Thyroid gland (tissue), 4 donors: ENCODE measurements around the gene TRABD2A.

ENCODE experiments used
- POLR2A ChIP-seq, 2 donors: fragments of 450-650 bp; IDR thresholded peaks; one replicate each; pipeline ENCODE4 v1.6.1; 2017; ENCODE audit warnings: antibody characterized with exemption in 2 of 2, mild to moderate bottlenecking in 2 of 2, moderate library complexity in 1 of 2
- TF ChIP-seq, protein P1 (sequence below), 6 experiments: fragments of 200-600 bp in 3 of 6; fragments of 450-650 bp in 3 of 6; sonication (generic) in 3 of 6; IDR thresholded peaks; one replicate each; pipeline ENCODE4 v1.5.1; 2016 to 2019; ENCODE audit warnings: antibody characterized with exemption in 6 of 6, mild to moderate bottlenecking in 2 of 6, inconsistent platforms in 1 of 6, moderate library complexity in 1 of 6

GRCh38 chr2:84808279-84808678 is 72.6 kb downstream of the TRABD2A start:
- TF ChIP-seq POLR2A (IDR thresholded peaks at IDR 0.05): no peak
- TF ChIP-seq, protein P1, sequence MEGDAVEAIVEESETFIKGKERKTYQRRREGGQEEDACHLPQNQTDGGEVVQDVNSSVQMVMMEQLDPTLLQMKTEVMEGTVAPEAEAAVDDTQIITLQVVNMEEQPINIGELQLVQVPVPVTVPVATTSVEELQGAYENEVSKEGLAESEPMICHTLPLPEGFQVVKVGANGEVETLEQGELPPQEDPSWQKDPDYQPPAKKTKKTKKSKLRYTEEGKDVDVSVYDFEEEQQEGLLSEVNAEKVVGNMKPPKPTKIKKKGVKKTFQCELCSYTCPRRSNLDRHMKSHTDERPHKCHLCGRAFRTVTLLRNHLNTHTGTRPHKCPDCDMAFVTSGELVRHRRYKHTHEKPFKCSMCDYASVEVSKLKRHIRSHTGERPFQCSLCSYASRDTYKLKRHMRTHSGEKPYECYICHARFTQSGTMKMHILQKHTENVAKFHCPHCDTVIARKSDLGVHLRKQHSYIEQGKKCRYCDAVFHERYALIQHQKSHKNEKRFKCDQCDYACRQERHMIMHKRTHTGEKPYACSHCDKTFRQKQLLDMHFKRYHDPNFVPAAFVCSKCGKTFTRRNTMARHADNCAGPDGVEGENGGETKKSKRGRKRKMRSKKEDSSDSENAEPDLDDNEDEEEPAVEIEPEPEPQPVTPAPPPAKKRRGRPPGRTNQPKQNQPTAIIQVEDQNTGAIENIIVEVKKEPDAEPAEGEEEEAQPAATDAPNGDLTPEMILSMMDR (IDR thresholded peaks at IDR 0.05): no peak
